Measurements from ENCODE around the gene ARHGAP15. TPM values are rescaled to one million over a fixed set of nuclear protein-coding genes. Genes with fewer than 3 reads are reported as not detected.

ARHGAP15 gene
- total and polyA plus RNA-seq, 3 donors from 2014 or later, result 2.2 to 15.0 (median 7.7) TPM

DNA sequence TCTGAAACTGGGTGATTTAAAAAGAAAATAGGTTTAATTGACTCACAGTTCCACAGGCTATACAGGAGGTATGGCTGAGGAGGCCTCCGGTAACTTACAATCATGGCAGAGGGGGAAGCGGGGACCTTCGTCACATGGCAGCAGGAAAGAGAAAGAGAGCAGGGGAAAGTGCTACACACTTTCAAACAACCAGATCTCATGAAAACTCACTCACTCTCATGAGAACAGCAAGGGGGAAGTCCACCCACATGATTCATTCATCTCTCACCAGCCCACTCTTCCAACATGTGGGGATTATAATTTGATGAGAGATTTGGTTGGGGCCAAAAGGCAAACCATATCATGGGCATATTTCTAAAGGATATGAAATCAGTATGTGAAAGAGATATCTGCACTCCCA is 12.0 kb upstream of the ARHGAP15 start:
- Histone ChIP-seq H3K36me3 (ENCODE audit: low read depth, missing control alignments) (no peaks in the 10 kb centered on the region), H3K4me1 (no peaks in the 10 kb centered on the region), H3K4me3 (no peak overlapping the region), H3K9me3 (no peaks in the 10 kb centered on the region), H3K27ac (no peak overlapping the region), H3K27me3 (no peaks in the 10 kb centered on the region)
- no peak for DNase-seq
- WGBS, 2 donors, result 96 to 97% methylated on average over 3 of the region's 3 CpGs
- intact Hi-C loops (cut with DNase I; ENCODE audit: low total_unique reads), result no loop called here
- no peak for TF ChIP-seq CTCF (IDR thresholded peaks at IDR 0.05)
- no peak for TF ChIP-seq POLR2A (IDR thresholded peaks at IDR 0.05)

DNA sequence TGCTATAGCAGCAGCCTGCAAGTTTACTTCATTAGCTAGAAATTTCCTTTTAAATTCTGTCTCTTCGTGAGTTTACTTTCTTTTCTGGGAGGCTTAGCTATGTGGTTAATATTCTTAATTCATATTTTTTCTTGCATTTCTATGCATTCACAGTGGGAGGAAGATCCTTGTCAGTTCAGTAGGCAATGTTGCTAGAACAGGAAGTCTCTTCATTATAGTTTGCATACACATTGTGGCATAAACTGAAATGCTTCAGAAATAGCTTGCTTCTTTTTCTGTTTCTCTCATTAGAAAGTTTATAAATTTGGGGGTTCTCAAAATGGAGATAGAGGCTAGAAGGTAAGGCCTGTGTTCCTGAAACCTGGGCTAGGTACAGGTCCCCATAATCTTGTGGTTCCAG is 8.1 kb upstream of the ARHGAP15 start:
- DNase-seq, result no peak
- Histone ChIP-seq H3K36me3 (ENCODE audit: low read depth, missing control alignments) (no peaks in the 10 kb centered on the region), H3K4me1 (no peaks in the 10 kb centered on the region), H3K9me3 (no peaks in the 10 kb centered on the region), H3K4me3 (no peak overlapping the region), H3K27ac (no peak overlapping the region), H3K27me3 (no peaks in the 10 kb centered on the region)
- 61 to 70% methylated on average over 1 of the region's 1 CpG for WGBS, 2 donors
- TF ChIP-seq POLR2A (IDR thresholded peaks at IDR 0.05) (no peak), CTCF (IDR thresholded peaks at IDR 0.05) (no peak)
- intact Hi-C loops (cut with DNase I; ENCODE audit: low total_unique reads), result no loop called here

DNA sequence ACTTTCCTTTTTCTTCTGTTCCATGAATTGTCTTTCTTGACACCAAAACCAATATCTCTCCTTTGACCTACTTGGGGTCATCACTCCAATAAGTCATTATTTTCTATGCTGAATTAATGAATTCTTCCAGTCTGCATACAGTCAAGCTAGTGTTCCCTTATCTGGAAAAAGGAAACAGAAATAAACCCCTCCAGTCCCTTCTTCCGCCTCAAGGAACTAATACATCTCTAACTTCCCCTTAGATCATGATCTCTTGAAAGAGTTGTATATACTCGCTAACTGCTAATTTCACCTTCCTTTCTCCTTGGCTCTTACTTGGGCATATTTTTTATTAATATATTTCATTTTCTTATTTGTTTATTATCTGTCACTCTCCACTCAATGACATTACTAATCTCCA is 7.3 kb upstream of the ARHGAP15 start:
- DNase-seq, result no peak
- H3K4me1 ChIP-seq, result no peaks in the 10 kb centered on the region
- 86 to 91% methylated on average over 2 of the region's 2 CpGs for WGBS, 2 donors
- no peaks in the 10 kb centered on the region for H3K9me3 ChIP-seq
- H3K27ac ChIP-seq, result no peak overlapping the region
- no peaks in the 10 kb centered on the region for H3K36me3 ChIP-seq (ENCODE audit: low read depth, missing control alignments)
- no peak for TF ChIP-seq CTCF (IDR thresholded peaks at IDR 0.05)
- H3K4me3 ChIP-seq, result no peak overlapping the region
- intact Hi-C loops (cut with DNase I; ENCODE audit: low total_unique reads), result no loop called here
- no peaks in the 10 kb centered on the region for H3K27me3 ChIP-seq

DNA sequence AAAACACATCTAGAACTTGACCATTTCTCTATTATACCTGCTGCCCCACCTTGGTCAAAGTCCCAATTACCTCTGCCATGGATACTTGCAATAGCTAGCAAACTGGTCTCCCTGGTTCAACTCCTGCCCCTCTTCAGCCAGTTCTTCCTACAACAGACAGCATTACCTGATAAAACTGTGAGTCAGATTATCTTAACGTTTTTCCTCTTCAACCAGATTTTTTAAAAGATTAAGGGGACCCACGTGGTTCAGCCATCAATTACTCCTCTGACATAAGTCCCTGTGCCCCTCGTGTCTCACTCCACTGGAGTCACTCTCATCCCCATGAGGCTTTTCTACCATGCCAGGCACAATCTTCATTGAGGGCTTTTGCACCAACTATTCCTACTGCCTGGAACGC is 5.3 kb upstream of the ARHGAP15 start:
- Histone ChIP-seq H3K27ac (no peak overlapping the region), H3K36me3 (ENCODE audit: low read depth, missing control alignments) (no peaks in the 10 kb centered on the region), H3K9me3 (no peaks in the 10 kb centered on the region), H3K4me3 (no peak overlapping the region), H3K27me3 (no peaks in the 10 kb centered on the region), H3K4me1 (no peaks in the 10 kb centered on the region)
- intact Hi-C loops (cut with DNase I; ENCODE audit: low total_unique reads), result no loop called here
- WGBS, 2 donors, result 65 to 73% methylated on average over 4 of the region's 4 CpGs
- no peak for DNase-seq
- no peak for TF ChIP-seq POLR2A (IDR thresholded peaks at IDR 0.05)
- TF ChIP-seq CTCF (IDR thresholded peaks at IDR 0.05), result no peak

- Histone ChIP-seq H3K4me3 (no peak overlapping the region), H3K27ac (no peak overlapping the region), H3K9me3 (no peaks in the 10 kb centered on the region), H3K27me3 (no peaks in the 10 kb centered on the region), H3K36me3 (ENCODE audit: low read depth, missing control alignments) (no peaks in the 10 kb centered on the region), H3K4me1 (no peaks in the 10 kb centered on the region)
- 90 to 94% methylated on average over 2 of the region's 2 CpGs for WGBS, 2 donors
- TF ChIP-seq POLR2A (IDR thresholded peaks at IDR 0.05) (no peak), CTCF (IDR thresholded peaks at IDR 0.05) (no peak)
- no peak for DNase-seq
- intact Hi-C loops (cut with DNase I; ENCODE audit: low total_unique reads), result no loop called here
Observed at GRCh38 chr2:143124445-143124844, 4.8 kb upstream of the ARHGAP15 start.
